HG03571 (cell line): ENCODE results near the gene GALM.
"Not testable (repeated sequence)": the region's sequence is repeated elsewhere in the genome, so short reads cannot be mapped to it uniquely, and the experiment has no call there.

Source experiments
- ATAC-seq: cut with Tn5 transposase; IDR thresholded peaks from one replicate; pipeline ENCODE4 v1.9.1; 2021; ENCODE audit not compliant: unreplicated experiment

GALM gene

GRCh38 chr2:38737000-38737698 is 71.2 kb downstream of the GALM start:
- not testable (repeated sequence) for ATAC-seq

- ATAC-seq = no peak
Measured at GRCh38 chr2:38737925-38738324, 72.0 kb downstream of the GALM start.

- ATAC-seq = no peak
Measured at GRCh38 chr2:38739524-38739923, 73.6 kb downstream of the GALM start.

- ATAC-seq = no peak
Measured at GRCh38 chr2:38740851-38741731, 75.2 kb downstream of the GALM start.

GRCh38 chr2:38742797-38743559 is 77.1 kb downstream of the GALM start:
- no peak for ATAC-seq

- no peak for ATAC-seq
Measured at GRCh38 chr2:38743672-38744398, 77.9 kb downstream of the GALM start.

- ATAC-seq = no peak
Measured at GRCh38 chr2:38744399-38744780, 78.5 kb downstream of the GALM start.

- no peak for ATAC-seq
Measured at GRCh38 chr2:38745267-38745666, 79.4 kb downstream of the GALM start.

GRCh38 chr2:38747007-38747424 is 81.1 kb downstream of the GALM start:
- ATAC-seq = no peak

GRCh38 chr2:38747819-38748218 is 81.9 kb downstream of the GALM start:
- ATAC-seq = no peak

- ATAC-seq = no peak
Measured at GRCh38 chr2:38748391-38748790, 82.5 kb downstream of the GALM start.

GRCh38 chr2:38748943-38749804 is 83.3 kb downstream of the GALM start:
- ATAC-seq = no peak

GRCh38 chr2:38750011-38750890 is 84.3 kb downstream of the GALM start:
- ATAC-seq = peak; percentile 31

GRCh38 chr2:38750891-38751595 is 85.1 kb downstream of the GALM start, which contains the start of gene SRSF7:
SRSF7 (minus strand) TSS chr2:38751361; CDS start chr2:38751256, 105 bp downstream.
- peak; percentile 70 for ATAC-seq

GRCh38 chr2:38751596-38752410 is 85.9 kb downstream of the GALM start:
- peak; percentile 4 for ATAC-seq

- no peak for ATAC-seq
Measured at GRCh38 chr2:38754049-38754448, 88.1 kb downstream of the GALM start.

GRCh38 chr2:38754506-38754905 is 88.6 kb downstream of the GALM start:
- ATAC-seq = no peak
